Activated CD8-positive, alpha-beta T cell treated with anti-CD3 and anti-CD28 coated beads for 36 hours (primary cell): ENCODE results near the gene PTPRD. TPM values are rescaled to one million over a fixed set of nuclear protein-coding genes. Genes with fewer than 3 reads are reported as not detected.
A peak's percentile ranks its signal among the peaks of the same experiment; 100 is the strongest.

Source experiments
- ATAC-seq: fragments of 200-7000 bp; cut with Tn5 transposase; one replicate; pipeline ENCODE4 v1.10.0; 2021; ENCODE audit warnings: mild to moderate bottlenecking, moderate library complexity
- CTCF ChIA-PET: fragments of 350-600 bp; sonication (Branson Sonifier 250); formaldehyde crosslinking; loops from one replicate; lab custom pipeline; 2021; ENCODE audit warnings: antibody characterized with exemption; lab: Charles Lee
- POLR2A ChIA-PET: fragments of 350-600 bp; sonication (Branson Sonifier 250); formaldehyde crosslinking; loops from one replicate; lab custom pipeline; 2021; ENCODE audit warnings: antibody characterized with exemption; lab: Charles Lee
- DNase-seq: peaks from one replicate; pipeline ENCODE4 v3.0.0-alpha.2; 2020
- H3K27ac Mint-ChIP-seq: one replicate; pipeline ENCODE4 v1.8.0; 2021; ENCODE audit warnings: mild to moderate bottlenecking, mixed read lengths
- H3K27me3 Mint-ChIP-seq: one replicate; pipeline ENCODE4 v1.8.0; 2021; ENCODE audit warnings: mixed read lengths
- H3K36me3 Mint-ChIP-seq: one replicate; pipeline ENCODE4 v1.8.0; 2021; ENCODE audit warnings: low read depth, mixed read lengths
- H3K4me1 Mint-ChIP-seq: one replicate; pipeline ENCODE4 v1.8.0; 2021; ENCODE audit warnings: low read depth, mixed read lengths
- H3K4me3 Mint-ChIP-seq: one replicate; pipeline ENCODE4 v1.8.0; 2021; ENCODE audit warnings: mild to moderate bottlenecking, moderate library complexity, mixed read lengths
- H3K9me3 Mint-ChIP-seq: one replicate; pipeline ENCODE4 v1.8.0; 2021; ENCODE audit warnings: mixed read lengths
- intact Hi-C: fragments of 100-400 bp; cut with micrococcal nuclease; formaldehyde crosslinking; loops from one replicate; pipeline ENCODE4 v1.10.0; 2022
- total RNA-seq, 2 experiments: library from RNA; stranded (reverse); gene quantifications; one replicate each; pipeline ENCODE4 v1.2.3, GENCODE V29; 2021
- TF ChIP-seq, protein P1 (sequence below): fragments of 200-600 bp; IDR thresholded peaks from one replicate; pipeline ENCODE4 v1.8.0; 2022; ENCODE audit warnings: antibody characterized with exemption, mild to moderate bottlenecking

PTPRD gene
- total RNA-seq, 2 experiments from 2014 or later, result not detected

DNA sequence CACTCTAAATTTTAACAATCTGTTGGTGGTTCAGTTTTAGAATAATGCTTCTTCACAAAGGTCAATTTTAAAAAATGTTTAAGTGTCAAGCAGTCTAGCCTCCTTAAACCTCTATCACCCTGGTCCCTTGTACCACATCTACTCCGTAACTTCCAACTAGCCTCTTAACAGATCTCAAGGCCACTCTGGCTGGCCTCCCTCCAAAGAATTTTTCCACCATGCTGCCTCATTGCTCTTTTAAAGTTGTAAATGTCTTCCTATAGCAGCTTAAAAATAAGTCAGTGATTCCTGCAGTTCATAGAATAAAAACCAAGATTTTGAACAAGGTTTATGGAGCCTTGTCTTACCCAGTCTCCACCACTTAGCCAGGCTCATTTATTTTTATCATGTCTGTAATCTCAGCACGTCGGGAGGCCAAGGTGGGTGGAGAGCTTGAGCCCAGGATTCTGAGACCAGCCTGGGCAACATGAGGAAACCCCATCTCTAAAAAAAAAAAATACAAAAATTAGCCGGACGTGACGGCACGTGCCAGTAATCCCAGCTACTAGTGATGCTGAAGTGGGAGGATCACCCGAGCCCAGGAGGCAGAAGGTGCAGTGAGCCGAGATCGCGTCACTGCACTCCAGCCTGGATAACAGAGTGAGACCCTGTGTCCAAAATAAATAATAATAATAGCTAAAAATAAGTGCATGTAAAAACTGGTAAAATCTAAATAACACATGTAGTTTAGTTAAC lies 1888.4 kb downstream of the PTPRD start:
- Mint-ChIP-seq H3K27me3 (peaks cover 2% of the 10 kb centered on the region), H3K4me1 (no peaks in the 10 kb centered on the region), H3K36me3 (no peaks in the 10 kb centered on the region), H3K9me3 (no peaks in the 10 kb centered on the region), H3K4me3 (no peak overlapping the region), H3K27ac (no peak overlapping the region)
- intact Hi-C loops, result no loop called here
- ChIA-PET CTCF (no interaction called here), POLR2A (no interaction called here)
- DNase-seq (no peak), ATAC-seq (no peak)
- TF ChIP-seq, protein P1, sequence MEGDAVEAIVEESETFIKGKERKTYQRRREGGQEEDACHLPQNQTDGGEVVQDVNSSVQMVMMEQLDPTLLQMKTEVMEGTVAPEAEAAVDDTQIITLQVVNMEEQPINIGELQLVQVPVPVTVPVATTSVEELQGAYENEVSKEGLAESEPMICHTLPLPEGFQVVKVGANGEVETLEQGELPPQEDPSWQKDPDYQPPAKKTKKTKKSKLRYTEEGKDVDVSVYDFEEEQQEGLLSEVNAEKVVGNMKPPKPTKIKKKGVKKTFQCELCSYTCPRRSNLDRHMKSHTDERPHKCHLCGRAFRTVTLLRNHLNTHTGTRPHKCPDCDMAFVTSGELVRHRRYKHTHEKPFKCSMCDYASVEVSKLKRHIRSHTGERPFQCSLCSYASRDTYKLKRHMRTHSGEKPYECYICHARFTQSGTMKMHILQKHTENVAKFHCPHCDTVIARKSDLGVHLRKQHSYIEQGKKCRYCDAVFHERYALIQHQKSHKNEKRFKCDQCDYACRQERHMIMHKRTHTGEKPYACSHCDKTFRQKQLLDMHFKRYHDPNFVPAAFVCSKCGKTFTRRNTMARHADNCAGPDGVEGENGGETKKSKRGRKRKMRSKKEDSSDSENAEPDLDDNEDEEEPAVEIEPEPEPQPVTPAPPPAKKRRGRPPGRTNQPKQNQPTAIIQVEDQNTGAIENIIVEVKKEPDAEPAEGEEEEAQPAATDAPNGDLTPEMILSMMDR, result no peak

DNA sequence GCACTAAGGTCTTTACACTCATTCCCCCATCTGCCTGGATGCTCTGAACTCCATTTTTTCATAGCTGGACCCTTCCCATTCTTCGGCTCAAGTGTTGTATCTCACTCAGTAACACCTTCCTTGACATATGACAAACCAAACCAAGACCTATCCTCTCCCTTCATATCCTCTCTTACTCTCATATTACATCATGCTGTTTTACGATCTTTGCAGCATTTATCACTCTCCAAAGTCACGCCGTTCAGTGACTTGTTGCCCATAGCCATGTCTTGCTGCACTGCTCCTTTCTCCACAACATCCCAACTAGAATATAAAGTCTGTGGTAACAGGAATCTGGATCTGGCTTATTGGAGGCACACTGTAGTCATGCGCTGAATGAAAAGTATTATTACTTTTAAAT lies 1889.6 kb downstream of the PTPRD start:
- no peaks in the 10 kb centered on the region for H3K4me1 Mint-ChIP-seq
- no peaks in the 10 kb centered on the region for H3K9me3 Mint-ChIP-seq
- POLR2A ChIA-PET, result no interaction called here
- ATAC-seq (no peak), DNase-seq (no peak)
- no peaks in the 10 kb centered on the region for H3K36me3 Mint-ChIP-seq
- H3K27ac Mint-ChIP-seq, result no peak overlapping the region
- no peaks in the 10 kb centered on the region for H3K27me3 Mint-ChIP-seq
- TF ChIP-seq, protein P1, result no peak
- H3K4me3 Mint-ChIP-seq, result no peak overlapping the region
- intact Hi-C loops, result no loop called here
- CTCF ChIA-PET, result no interaction called here

DNA sequence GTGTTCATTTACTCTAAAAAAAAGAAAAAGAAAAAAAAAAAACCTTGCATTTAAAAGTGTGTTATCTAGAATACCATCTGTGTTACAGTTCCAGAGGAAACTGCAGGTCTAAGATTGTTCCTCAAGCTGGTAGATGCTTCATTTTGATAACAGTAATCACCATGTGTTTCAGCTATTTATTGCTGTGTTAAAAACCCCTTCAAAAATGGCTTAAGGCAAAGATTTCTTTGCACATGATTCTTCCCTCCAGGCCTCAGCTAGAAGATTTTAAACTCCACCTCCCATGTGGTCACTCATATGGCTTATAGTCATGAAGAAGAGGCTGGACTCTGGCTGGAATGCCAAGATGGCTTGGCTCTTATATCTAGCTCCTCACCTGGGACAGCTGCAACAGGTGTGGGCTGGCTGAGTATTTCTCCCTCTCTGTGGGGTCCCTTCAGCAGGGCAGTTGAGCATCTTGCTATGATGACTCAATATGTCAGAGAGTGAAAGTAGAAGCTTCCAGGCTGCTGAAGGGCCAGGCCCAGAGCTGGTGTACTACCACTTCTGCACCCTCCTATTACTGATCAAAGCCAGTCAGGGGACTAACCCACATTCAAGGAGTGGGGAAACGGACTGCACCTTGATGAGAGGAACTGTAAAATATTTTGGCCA lies 1892.8 kb downstream of the PTPRD start:
- no peak for DNase-seq
- peak; percentile 37 for ATAC-seq
- H3K27me3 Mint-ChIP-seq, result no peaks in the 10 kb centered on the region
- TF ChIP-seq, protein P1, result no peak
- ChIA-PET CTCF (interaction anchor here (1.4 kb wide), 1 partner anchor 35 kb away, joined by 3 read pairs; no protein-coding TSS in a partner anchor), POLR2A (no interaction called here)
- H3K36me3 Mint-ChIP-seq, result no peaks in the 10 kb centered on the region
- no peaks in the 10 kb centered on the region for H3K9me3 Mint-ChIP-seq
- intact Hi-C loops, result no loop called here
- no peak overlapping the region for H3K27ac Mint-ChIP-seq
- no peaks in the 10 kb centered on the region for H3K4me1 Mint-ChIP-seq
- no peak overlapping the region for H3K4me3 Mint-ChIP-seq

DNA sequence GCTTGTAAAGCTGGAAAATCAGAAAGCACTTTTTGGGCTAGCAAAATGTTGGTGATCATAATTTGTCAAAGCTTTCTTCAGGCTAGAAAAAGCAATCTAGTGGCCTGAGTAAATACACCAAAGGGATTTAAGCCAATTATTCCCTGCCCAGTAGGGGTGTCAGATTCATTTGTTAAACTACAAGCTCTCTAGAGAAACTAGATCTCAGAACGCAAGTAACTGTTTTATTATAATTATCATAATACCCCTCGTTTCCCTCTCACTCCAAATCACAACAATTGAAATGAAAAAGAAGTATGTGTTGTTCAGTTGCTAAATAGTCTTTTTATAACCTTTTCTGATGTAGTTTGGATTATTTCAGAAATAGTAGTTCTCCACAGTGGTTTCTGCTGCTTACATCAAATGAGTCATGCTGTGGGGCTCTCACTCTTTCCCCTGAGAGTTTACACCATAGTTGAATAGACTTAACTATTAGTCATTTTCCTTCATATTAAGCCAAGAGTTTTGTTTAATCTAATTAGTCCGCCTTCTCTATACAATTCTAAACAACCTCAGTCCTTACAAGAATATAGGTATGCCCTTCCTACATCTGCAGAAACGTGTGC lies 1894.6 kb downstream of the PTPRD start:
- Mint-ChIP-seq H3K9me3 (no peaks in the 10 kb centered on the region), H3K4me1 (no peaks in the 10 kb centered on the region), H3K36me3 (no peaks in the 10 kb centered on the region), H3K27ac (no peak overlapping the region), H3K4me3 (no peak overlapping the region), H3K27me3 (no peaks in the 10 kb centered on the region)
- TF ChIP-seq, protein P1, result no peak
- DNase-seq (no peak), ATAC-seq (no peak)
- intact Hi-C loops, result no loop called here
- POLR2A ChIA-PET, result no interaction called here
- CTCF ChIA-PET, result no interaction called here

DNA sequence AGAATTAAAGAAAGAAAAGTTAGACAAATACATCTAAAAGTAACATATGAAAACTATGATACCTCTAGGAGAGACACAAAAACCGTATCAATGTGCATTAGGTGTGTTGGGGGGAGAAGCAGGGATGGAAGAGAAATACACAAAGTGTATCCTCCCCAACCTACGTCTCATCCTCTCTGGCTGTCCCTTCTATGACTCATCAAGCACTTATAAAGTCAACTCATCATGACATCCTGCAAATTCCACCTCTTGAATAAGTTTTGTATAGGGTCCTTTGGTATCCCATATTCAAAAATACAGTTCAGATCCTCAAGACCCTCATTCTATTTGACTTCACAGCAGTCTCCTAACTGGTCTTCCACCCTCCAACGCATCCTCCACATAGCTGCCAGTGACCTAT lies 1895.7 kb downstream of the PTPRD start:
- intact Hi-C loops, result no loop called here
- no peaks in the 10 kb centered on the region for H3K27me3 Mint-ChIP-seq

More for the DNA sequence above, 1895.7 kb downstream of the PTPRD start:
- ATAC-seq (no peak), DNase-seq (no peak)
- Mint-ChIP-seq H3K4me1 (no peaks in the 10 kb centered on the region), H3K27ac (no peak overlapping the region), H3K36me3 (no peaks in the 10 kb centered on the region), H3K9me3 (no peaks in the 10 kb centered on the region), H3K4me3 (no peak overlapping the region)
- POLR2A ChIA-PET, result no interaction called here
- TF ChIP-seq, protein P1, result no peak
- CTCF ChIA-PET, result no interaction called here
